ENCODE results near the gene ELOB.
A peak's percentile ranks its signal among the peaks of the same experiment; 100 is the strongest.

Gene ELOB

DNA sequence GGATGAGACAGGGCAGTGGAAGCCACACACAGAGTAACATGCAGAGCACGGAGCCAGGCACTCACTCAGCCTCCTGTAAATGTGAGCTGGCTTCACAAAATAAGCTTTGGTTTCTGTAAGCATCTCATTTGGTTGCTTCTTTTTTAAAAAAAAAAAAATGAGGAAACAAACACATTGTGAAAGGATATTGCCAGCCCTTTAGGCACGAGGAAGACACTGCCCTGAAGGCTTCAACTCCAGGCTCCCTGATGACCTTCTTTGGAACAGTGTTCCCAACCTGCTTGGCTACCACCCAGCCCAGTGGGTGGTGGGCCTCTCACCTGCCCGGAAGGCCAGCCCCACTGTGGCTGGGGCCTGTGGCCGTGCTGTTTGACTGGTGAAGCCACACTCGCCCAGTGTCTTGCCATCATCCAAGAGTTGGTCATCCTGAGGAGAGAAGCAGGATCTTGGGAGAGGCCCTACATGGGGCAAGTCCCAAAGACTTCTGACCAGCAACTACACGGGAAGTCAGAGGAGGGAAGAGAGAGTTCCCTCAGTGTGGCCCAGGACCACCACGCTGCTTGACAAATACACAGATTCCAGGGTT is 1.9 kb downstream of the ELOB start:
- TF ChIP-seq FOXP2 (optimal IDR thresholded peaks at IDR 0.05; ENCODE audit: borderline replicate concordance, extremely low read depth, extremely low read length, insufficient read depth) (no peak), POLR2AphosphoS5 (IDR thresholded peaks at IDR 0.05; ENCODE audit: low read depth, low read length) (no peak), TAF1 (IDR thresholded peaks at IDR 0.05; ENCODE audit: borderline replicate concordance, insufficient read depth, low read length) (no peak), SIN3A (IDR thresholded peaks at IDR 0.05; ENCODE audit: borderline replicate concordance, insufficient read depth, low read length) (no peak)
- TF ChIP-seq, protein P1, sequence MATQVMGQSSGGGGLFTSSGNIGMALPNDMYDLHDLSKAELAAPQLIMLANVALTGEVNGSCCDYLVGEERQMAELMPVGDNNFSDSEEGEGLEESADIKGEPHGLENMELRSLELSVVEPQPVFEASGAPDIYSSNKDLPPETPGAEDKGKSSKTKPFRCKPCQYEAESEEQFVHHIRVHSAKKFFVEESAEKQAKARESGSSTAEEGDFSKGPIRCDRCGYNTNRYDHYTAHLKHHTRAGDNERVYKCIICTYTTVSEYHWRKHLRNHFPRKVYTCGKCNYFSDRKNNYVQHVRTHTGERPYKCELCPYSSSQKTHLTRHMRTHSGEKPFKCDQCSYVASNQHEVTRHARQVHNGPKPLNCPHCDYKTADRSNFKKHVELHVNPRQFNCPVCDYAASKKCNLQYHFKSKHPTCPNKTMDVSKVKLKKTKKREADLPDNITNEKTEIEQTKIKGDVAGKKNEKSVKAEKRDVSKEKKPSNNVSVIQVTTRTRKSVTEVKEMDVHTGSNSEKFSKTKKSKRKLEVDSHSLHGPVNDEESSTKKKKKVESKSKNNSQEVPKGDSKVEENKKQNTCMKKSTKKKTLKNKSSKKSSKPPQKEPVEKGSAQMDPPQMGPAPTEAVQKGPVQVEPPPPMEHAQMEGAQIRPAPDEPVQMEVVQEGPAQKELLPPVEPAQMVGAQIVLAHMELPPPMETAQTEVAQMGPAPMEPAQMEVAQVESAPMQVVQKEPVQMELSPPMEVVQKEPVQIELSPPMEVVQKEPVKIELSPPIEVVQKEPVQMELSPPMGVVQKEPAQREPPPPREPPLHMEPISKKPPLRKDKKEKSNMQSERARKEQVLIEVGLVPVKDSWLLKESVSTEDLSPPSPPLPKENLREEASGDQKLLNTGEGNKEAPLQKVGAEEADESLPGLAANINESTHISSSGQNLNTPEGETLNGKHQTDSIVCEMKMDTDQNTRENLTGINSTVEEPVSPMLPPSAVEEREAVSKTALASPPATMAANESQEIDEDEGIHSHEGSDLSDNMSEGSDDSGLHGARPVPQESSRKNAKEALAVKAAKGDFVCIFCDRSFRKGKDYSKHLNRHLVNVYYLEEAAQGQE (IDR thresholded peaks at IDR 0.05; ENCODE audit: insufficient read depth in 1 of 2, low read depth in 2 of 2, low read length in 2 of 2), result no peak

DNA sequence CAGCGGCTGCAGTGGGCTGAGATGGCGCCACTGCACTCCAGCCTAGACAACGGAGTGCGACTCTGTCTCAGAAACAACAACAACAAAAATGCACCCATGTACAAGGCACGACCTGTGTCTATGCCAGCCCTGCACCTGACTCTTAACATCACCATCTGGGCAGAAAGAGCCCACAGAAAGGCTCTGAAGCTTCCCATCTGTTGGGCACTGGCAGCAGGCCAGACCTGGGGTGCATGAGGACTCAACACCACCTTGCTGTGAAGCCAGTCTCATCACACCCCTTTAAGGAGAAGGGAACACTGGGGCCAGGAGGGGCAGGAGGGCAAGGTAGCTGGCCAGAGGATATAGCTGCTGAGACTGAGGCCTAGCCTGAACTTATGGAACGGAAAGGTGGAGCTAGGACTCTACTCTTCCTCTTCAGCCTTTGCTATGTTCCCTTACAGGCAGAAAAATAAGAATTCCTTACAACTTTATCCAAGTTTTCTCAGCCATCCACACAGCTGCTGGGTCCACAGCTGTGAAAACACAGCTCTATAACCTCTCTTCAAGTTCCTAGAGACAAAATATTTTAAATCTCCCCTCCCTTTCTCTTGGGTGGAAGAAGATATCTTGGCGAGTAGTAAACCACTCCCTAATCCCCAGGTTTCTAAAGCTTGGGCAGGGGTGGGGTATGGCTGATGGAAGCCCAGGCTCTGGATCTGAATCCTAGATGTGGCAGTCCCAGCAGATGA is 2.8 kb downstream of the ELOB start:
- TF ChIP-seq FOXP2 (optimal IDR thresholded peaks at IDR 0.05; ENCODE audit: borderline replicate concordance, extremely low read depth, extremely low read length, insufficient read depth) (no peak), SIN3A (IDR thresholded peaks at IDR 0.05; ENCODE audit: borderline replicate concordance, insufficient read depth, low read length) (no peak), TAF1 (IDR thresholded peaks at IDR 0.05; ENCODE audit: borderline replicate concordance, insufficient read depth, low read length) (no peak), POLR2AphosphoS5 (IDR thresholded peaks at IDR 0.05; ENCODE audit: low read depth, low read length) (no peak)
- TF ChIP-seq, protein P1 (IDR thresholded peaks at IDR 0.05; ENCODE audit: insufficient read depth in 1 of 2, low read depth in 2 of 2, low read length in 2 of 2), result no peak

DNA sequence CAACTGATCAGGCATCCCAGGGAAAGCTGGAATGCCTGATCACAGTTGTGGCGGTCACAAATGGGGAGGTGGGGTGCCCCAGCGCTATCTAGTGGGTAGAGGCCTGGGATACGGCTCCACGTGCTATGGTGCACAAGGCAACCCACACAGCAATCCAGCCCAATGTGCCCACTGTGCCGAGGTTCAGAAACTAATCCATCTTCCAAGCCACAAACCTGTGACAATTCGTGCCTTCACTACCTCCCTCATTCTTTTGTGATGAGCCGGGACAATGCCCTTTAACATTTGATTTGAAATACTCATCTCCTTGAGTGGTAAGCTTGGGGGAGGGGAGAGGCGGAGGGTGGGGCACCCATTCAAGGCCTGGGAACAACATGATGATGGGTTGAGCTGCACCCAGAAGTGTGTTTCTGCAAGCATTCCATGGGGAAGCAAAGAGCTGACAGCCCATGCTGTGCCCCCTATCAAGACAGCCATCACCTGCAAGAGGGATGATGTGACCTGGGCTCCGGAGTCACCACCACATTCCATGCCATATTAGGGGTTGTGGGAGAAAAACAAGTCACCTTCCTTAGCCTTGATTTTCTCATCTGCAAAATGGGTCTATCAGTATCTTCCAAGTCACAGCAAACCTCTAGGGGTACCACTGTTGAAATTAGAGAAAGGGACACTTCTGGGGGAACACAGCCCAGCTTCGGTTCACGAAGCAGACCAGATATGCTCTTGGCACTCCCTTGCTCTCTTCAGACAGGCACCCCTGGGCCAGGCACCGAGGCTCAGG is 3.7 kb downstream of the ELOB start:
- no peak for TF ChIP-seq FOXP2 (optimal IDR thresholded peaks at IDR 0.05; ENCODE audit: borderline replicate concordance, extremely low read depth, extremely low read length, insufficient read depth)
- no peak for TF ChIP-seq TAF1 (IDR thresholded peaks at IDR 0.05; ENCODE audit: borderline replicate concordance, insufficient read depth, low read length)
- TF ChIP-seq, protein P1 (IDR thresholded peaks at IDR 0.05; ENCODE audit: insufficient read depth in 1 of 2, low read depth in 2 of 2, low read length in 2 of 2), result no peak
- TF ChIP-seq SIN3A (IDR thresholded peaks at IDR 0.05; ENCODE audit: borderline replicate concordance, insufficient read depth, low read length), result no peak
- TF ChIP-seq POLR2AphosphoS5 (IDR thresholded peaks at IDR 0.05; ENCODE audit: low read depth, low read length), result no peak

DNA sequence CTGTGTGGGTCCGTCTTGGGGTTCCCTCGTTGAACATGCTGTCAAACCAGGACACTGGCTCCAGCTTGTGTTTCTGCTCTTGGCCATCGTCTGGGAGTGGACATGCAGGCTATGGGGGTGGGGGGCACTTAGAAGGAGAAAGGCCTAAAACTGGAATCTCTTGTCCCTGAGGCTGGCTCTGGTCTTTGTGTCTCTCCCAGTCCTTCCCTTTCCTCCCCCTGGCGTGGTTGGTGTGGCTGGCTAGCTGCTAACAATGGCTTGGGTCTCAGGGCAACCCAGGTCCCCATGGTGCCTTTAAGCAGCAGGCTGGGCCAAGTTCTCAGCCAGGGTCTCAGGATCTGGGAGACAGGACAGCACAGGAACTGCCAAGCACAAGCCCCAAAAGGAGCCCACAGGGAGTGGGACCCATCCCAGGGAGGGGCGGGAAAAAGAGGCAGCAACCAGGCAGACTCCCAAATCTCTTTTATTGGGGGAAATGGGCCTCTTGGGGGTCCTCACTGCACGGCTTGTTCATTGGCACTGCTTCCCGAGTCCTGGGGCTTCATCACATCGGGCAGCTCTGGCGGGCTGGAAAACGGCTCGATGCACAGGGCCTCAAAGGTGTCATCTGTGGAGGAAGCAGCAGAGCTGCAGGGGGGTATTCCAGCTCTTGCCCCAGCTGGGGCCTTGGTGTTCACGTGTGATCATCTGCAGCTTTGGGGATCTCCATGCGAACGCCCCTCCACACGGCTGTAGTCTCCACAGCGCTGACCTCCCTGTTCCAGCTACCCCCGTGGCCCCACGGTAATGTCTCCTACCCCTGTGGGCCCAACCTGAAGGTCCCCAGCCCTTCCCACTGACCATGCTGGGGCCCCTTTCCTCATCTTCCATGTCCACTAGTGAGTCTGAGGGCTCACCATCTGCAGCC is 5.3 kb downstream of the ELOB start:
- TF ChIP-seq SIN3A (IDR thresholded peaks at IDR 0.05; ENCODE audit: borderline replicate concordance, insufficient read depth, low read length) (no peak), POLR2AphosphoS5 (IDR thresholded peaks at IDR 0.05; ENCODE audit: low read depth, low read length) (peak; percentile 35)
